Small intestine (tissue), 7 donors: Measurements from ENCODE around the gene DES. TPM values are rescaled to one million over a fixed set of nuclear protein-coding genes. Genes with fewer than 3 reads are reported as not detected.
"Not testable (repeated sequence)": the region's sequence is repeated elsewhere in the genome, so short reads cannot be mapped to it uniquely, and the experiment has no call there.

Experiments used
- DNase-seq, 2 donors: peaks; one replicate each; pipeline versions ENCODE4 v3.0.0 to v3.0.0-alpha.2; 2013
- FAIRE-seq: peaks from 2 replicates; lab custom pipeline; 2012; peaks lifted over from hg19 to GRCh38; lab: Jason Lieb, UNC
- H3K27ac ChIP-seq, 3 donors: one replicate each; pipeline ENCODE4 v1.5.1; 2013; ENCODE audit warnings: low read length in 2 of 3, mild to moderate bottlenecking in 2 of 3, control low read depth in 1 of 3, inconsistent platforms in 1 of 3, low read depth in 1 of 3, moderate library complexity in 1 of 3
- H3K27me3 ChIP-seq, 3 donors: one replicate each; pipeline ENCODE4 v1.6.1; 2013; ENCODE audit warnings: low read length in 3 of 3, inconsistent platforms in 1 of 3; ENCODE audit not compliant: control insufficient read depth in 3 of 3, insufficient read depth in 3 of 3
- H3K36me3 ChIP-seq, 3 donors: one replicate each; pipeline ENCODE4 v1.6.1; 2013; ENCODE audit warnings: low read length in 3 of 3, inconsistent platforms in 1 of 3, low read depth in 1 of 3, mild to moderate bottlenecking in 1 of 3, moderate library complexity in 1 of 3; ENCODE audit not compliant: control insufficient read depth in 3 of 3, insufficient read depth in 2 of 3
- H3K4me1 ChIP-seq, 3 donors: one replicate each; pipeline ENCODE4 v1.6.1; 2013; ENCODE audit warnings: low read length in 2 of 3, inconsistent platforms in 1 of 3, low read depth in 1 of 3, mild to moderate bottlenecking in 1 of 3, moderate library complexity in 1 of 3; ENCODE audit not compliant: control insufficient read depth in 3 of 3, insufficient read depth in 2 of 3
- H3K4me3 ChIP-seq, 3 donors: one replicate each; pipeline ENCODE4 v1.5.1; 2013; ENCODE audit warnings: low read length in 3 of 3, control low read depth in 1 of 3, inconsistent platforms in 1 of 3, low read depth in 1 of 3, mild to moderate bottlenecking in 1 of 3, moderate library complexity in 1 of 3
- H3K9me3 ChIP-seq, 2 donors: one replicate each; pipeline ENCODE4 v1.6.1; 2013; ENCODE audit warnings: low read depth in 1 of 2, low read length in 1 of 2; ENCODE audit not compliant: control insufficient read depth in 2 of 2, insufficient read depth in 1 of 2
- WGBS, 3 donors: extraction: QIAGEN DNeasy Blood & Tissue Kit; methylation state at CpG; one replicate each; pipeline ENCODE4 v1.1.7; 2013; 5-methylcytosine and 5-hydroxymethylcytosine counted together
- polyA plus RNA-seq, 4 donors: library from polyadenylated mRNA; stranded (reverse) in 3 of 4; unstranded in 1 of 4; fragments of 200-250 nt in 3 of 4; fragments of 120-200 nt in 1 of 4; gene quantifications; one replicate each; pipeline versions ENCODE4 v1.2.1 to v1.2.3, GENCODE V29; 2013
- donor health status: healthy with polysubstance abuse.
- donor health status: control.
- donor health status: control.
- donor health status: Bipolar disorder and iron deficiency.
- donor health status: healthy.

Gene DES
- polyA plus RNA-seq, 4 donors, result 24.6 to 178 (median 67.4) TPM

DNA sequence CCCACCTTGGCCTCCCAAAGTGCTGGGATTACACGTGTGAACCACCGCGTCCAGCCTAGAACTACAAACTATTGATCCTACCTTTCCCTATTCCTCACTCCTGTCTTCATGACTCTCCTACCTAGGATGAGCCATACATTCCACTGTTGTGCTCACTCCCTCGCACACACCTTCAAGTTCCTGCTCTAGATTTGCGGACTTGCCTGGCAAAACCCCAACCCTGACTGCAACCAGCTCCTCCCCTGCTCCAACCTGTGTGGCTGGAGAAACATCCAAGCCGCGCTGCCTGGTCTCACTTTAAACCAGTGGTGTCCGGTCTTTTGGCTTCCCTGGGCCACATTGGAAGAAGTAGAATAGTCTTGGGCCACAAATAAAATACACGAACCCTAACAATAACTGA, 25.4 kb upstream of the DES start:
- peaks cover 0 to 13% (median 0%) of the 10 kb centered on the region in 3 donors for H3K4me1 ChIP-seq
- H3K27ac ChIP-seq, result no peak overlapping the region
- H3K9me3 ChIP-seq, result peaks cover 0 to 3% of the 10 kb centered on the region in 2 donors
- no peak overlapping the region for H3K4me3 ChIP-seq
- H3K27me3 ChIP-seq, result no peaks in the 10 kb centered on the region
- WGBS, 3 donors, result 91 to 95% (median 92%) methylated on average over 9 of the region's 9 CpGs
- FAIRE-seq, result no peak
- DNase-seq, result no peak
- H3K36me3 ChIP-seq, result no peaks in the 10 kb centered on the region

DNA sequence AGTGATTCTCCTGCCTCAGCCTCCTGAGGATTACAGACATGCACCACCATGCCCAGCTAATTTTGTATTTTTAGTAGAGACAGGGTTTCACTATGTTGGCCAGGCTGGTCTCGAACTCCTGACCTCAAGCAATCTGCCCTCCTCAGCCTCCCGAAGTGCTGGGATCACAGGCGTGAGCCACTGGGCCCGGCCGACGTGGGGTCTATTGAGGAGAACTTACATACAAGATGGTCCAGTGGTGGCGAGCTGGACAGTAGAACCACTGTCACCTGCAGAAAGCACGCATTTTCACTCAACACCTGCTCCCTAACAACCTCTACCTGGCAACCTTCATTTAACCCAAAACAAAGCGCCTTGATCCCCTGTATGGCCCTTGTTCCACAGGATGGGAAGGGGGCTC, 23.1 kb upstream of the DES start:
- 90 to 94% (median 91%) methylated on average over 9 of the region's 9 CpGs for whole genome bisulfite sequencing, 3 donors
- not testable (repeated sequence) for H3K27me3 ChIP-seq, H3K9me3 ChIP-seq, H3K36me3 ChIP-seq, FAIRE-seq, H3K4me3 ChIP-seq, H3K27ac ChIP-seq, DNase-seq
- peaks cover 5 to 21% (median 11%) of the 10 kb centered on the region in 3 donors for H3K4me1 ChIP-seq

DNA sequence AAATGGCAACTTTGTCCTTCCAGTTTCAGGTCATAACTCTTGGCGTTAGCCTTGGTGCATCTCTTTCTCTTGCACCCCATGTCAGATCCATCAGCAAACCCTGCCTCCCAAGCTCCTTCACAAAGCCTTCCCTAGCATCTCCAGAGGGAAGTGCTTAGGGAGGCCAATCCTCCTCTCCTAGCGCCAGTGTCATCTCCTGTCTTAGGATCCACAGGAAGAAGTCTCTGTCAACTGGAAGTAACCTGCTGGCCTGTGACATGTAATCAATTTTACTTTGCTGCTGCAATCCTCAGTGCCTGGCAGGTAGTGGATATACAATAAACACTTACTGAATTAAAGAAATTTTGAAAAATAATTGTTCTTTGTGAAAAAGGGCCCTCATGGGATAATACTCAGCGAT, 22.6 kb upstream of the DES start:
- Histone ChIP-seq H3K27ac (no peak overlapping the region), H3K4me1 (peaks cover 8 to 27% (median 11%) of the 10 kb centered on the region in 3 donors), H3K4me3 (no peak overlapping the region), H3K27me3 (no peaks in the 10 kb centered on the region), H3K36me3 (no peaks in the 10 kb centered on the region), H3K9me3 (peaks cover 0 to 3% of the 10 kb centered on the region in 2 donors)
- FAIRE-seq (no peak), DNase-seq (no peak)
- WGBS, 3 donors, result 90 to 94% (median 91%) methylated on average over 3 of the region's 3 CpGs

DNA sequence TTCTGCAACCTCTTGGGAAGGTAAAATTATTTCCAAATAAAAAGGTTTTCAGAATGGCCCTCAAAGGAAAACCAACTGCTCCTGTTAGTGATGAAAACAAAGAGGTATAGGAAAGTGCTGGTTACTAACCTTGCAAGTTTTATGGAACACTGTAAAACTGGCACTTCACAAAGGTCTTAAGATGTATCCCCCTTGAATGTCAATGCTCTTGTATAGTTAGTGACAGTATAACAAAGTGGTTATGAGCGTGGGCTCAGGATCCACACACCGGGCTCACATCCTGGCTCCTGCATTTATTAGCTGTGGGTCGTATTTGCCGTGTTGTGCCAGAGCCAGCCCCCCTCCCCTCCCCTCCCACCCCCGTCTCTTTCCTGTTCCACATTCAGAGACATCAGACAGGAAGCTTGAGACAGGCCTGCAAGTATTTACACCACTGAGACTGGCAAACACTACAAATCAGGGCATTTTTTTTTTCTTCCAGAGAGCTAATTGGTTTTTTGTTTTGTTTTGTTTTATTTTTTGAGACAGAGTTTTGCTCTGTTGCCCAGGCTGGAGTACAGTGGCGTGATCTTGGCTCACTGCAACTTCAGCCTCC, 21.2 kb upstream of the DES start:
- Histone ChIP-seq H3K27ac (no peak overlapping the region), H3K4me3 (no peak overlapping the region), H3K27me3 (no peaks in the 10 kb centered on the region), H3K36me3 (no peaks in the 10 kb centered on the region), H3K9me3 (peaks cover 0 to 3% of the 10 kb centered on the region in 2 donors), H3K4me1 (peaks cover 10 to 31% (median 11%) of the 10 kb centered on the region in 3 donors)
- FAIRE-seq, result no peak
- 43 to 74% (median 63%) methylated on average over 6 of the region's 6 CpGs for WGBS, 3 donors
- no peak for DNase-seq

DNA sequence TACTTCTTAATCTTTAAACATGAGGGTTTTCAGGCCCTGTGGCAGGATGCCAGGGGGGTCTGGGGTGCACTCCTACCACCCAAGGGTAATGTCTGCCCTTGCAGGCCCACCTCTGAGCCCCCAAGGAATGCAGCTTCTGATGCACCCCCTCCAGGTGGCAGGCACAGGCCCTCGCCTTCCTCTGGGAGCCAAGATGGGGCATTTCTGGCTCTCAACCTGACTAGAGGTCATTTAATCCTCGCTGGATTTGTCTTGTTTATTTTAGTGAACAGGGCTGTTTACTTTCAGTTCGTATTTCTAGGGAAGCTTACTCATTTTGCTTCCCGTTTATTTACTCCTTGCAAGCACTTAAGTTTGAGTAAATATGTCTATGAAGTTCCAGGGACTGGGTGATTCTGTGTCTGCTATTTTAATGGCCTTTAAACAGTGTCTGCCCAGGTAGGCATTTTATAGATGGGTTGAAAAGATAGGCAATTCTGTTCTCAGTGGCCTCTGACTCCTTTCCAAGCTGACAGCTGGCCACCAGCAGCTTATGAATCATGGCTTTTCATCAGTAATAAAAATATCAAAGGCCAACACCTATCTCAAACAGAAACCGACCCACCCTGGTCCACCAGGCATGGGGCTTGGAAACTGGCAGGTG, 19.3 kb upstream of the DES start:
- Histone ChIP-seq H3K4me3 (no peak overlapping the region), H3K27ac (peak overlapping the region; percentile 20 to 84 (median 79)), H3K36me3 (no peaks in the 10 kb centered on the region), H3K27me3 (no peaks in the 10 kb centered on the region), H3K9me3 (no peaks in the 10 kb centered on the region), H3K4me1 (peaks cover 10 to 35% (median 11%) of the 10 kb centered on the region in 3 donors)
- no peak for FAIRE-seq
- DNase-seq, result peak; percentile 62 to 88
- 11 to 34% (median 25%) methylated on average over 5 of the region's 5 CpGs for WGBS, 3 donors

DNA sequence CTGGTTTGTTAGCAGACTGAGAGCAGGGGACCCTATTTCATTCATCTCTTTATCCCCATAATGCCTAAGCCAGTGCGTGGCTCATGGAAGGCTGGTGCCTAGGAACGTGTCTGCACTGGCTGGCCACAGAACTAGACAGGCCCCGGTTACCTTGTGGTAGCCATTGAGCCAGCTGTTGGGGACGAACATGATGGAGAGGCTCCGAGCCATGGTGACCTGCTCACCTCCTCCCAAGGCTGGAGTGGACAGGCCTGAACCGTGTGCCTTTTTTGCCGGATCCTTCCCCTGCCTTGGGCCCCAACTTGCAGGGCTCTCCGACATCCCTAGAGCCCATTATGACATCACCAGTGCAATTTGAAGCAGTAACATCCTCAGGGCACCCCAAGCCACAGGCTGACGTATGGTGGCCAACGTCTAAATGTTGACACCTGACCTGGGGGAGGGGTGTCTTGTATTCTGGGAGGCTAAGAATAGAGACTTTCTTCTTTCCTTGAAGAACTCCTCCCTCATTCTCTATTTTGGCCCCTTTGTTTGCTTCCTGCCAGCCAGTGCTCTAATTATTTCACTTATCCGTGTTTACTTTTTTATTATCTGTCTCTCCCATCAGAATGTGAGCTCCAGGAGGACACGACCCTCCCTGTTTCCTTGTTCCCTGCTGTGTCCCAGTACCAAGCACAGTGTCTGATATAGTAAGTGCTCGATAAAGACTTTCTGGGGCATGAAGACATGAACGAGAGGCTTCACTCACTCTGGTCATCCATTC, 18.3 kb upstream of the DES start:
- DNase-seq (no peak), FAIRE-seq (no peak)
- Histone ChIP-seq H3K27me3 (no peaks in the 10 kb centered on the region), H3K4me3 (no peak overlapping the region), H3K9me3 (no peaks in the 10 kb centered on the region), H3K36me3 (no peaks in the 10 kb centered on the region), H3K4me1 (peaks cover 10 to 35% (median 11%) of the 10 kb centered on the region in 3 donors), H3K27ac (peak overlapping the region in 2 of 3 donors; percentile 20 to 45)
- 64 to 66% (median 65%) methylated on average over 14 of the region's 14 CpGs for WGBS, 3 donors

DNA sequence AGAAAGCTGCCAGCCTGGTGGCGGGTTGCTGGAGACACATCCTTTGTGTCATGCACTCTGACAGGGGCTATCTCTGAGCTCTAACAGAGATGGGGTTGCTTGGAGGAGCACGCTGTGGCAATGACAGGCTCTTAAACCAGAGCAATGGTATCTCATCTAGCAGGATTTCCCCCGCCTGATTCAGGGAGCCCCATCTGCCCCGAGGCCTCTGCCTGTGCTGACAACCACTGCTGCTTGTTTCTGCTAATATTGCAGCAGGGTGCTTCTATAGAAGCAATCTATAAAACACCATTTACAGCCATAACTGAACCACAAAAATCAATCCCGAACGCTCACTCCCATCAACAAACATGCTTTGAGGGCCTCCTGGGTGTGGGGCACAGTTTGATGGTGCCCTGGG, 17.6 kb upstream of the DES start:
- Histone ChIP-seq H3K27ac (no peak overlapping the region), H3K9me3 (no peaks in the 10 kb centered on the region), H3K4me3 (no peak overlapping the region), H3K36me3 (no peaks in the 10 kb centered on the region), H3K27me3 (no peaks in the 10 kb centered on the region), H3K4me1 (peaks cover 10 to 35% (median 11%) of the 10 kb centered on the region in 3 donors)
- FAIRE-seq, result no peak
- no peak for DNase-seq
- WGBS, 3 donors, result 56 to 70% (median 56%) methylated on average over 6 of the region's 6 CpGs

DNA sequence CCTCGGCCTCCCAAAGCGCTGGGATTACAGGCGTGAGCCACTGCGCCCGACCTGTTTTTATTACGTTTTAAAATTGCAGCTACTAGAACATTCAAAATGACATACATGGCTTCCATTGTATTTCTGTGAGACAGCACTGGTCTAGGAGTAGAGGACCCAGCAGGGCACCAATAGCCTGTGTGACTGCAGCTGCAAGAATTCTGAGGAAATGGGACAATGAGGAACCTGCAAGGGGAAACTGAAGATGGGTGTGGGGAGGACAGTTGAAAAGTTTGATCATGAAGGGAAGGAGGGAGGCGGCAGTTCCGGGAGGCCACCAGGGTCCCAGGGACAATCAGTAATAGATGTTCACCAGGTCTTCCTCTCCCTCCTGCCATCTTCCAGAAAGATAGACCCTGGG, 16.6 kb upstream of the DES start:
- H3K4me3 ChIP-seq, result no peak overlapping the region
- H3K27me3 ChIP-seq, result no peaks in the 10 kb centered on the region
- WGBS, 3 donors, result 82 to 97% (median 93%) methylated on average over 8 of the region's 8 CpGs
- DNase-seq (no peak), FAIRE-seq (no peak)
- H3K36me3 ChIP-seq, result no peaks in the 10 kb centered on the region
- no peak overlapping the region for H3K27ac ChIP-seq
- no peaks in the 10 kb centered on the region for H3K9me3 ChIP-seq
- peaks cover 10 to 35% (median 11%) of the 10 kb centered on the region in 3 donors for H3K4me1 ChIP-seq
